SJSA1 (cell line): Measurements from ENCODE around the gene IMMP1L. TPM values are rescaled to one million over a fixed set of nuclear protein-coding genes. Genes with fewer than 3 reads are reported as not detected.

ENCODE experiments used
- DNase-seq, 2 experiments: peaks; one replicate each; pipeline ENCODE4 v3.0.0-alpha.2; 2015 to 2020; ENCODE audit warnings: low spot score in 2 of 2, low read depth in 1 of 2
- H3K27ac ChIP-seq: fragments of 250-450 bp; sonication (Bioruptor Pico); 2 replicates; pipeline ENCODE4 v1.5.1; 2020; ENCODE audit warnings: mild to moderate bottlenecking, moderate library complexity
- H3K27me3 ChIP-seq: fragments of 250-450 bp; sonication (Bioruptor Pico); replicated peaks from 2 replicates; pipeline ENCODE4 v1.5.1; 2020; ENCODE audit warnings: mild to moderate bottlenecking, moderate library complexity
- H3K36me3 ChIP-seq: fragments of 250-450 bp; sonication (Bioruptor Pico); 2 replicates; pipeline ENCODE4 v1.5.1; 2020; ENCODE audit warnings: mild to moderate bottlenecking
- H3K4me1 ChIP-seq: fragments of 250-450 bp; sonication (Bioruptor Pico); replicated peaks from 2 replicates; pipeline ENCODE4 v1.6.1; 2021; ENCODE audit warnings: mild to moderate bottlenecking
- H3K4me3 ChIP-seq: fragments of 250-450 bp; sonication (Bioruptor Pico); 2 replicates; pipeline ENCODE4 v1.5.1; 2020; ENCODE audit warnings: mild to moderate bottlenecking
- H3K9me3 ChIP-seq: fragments of 250-450 bp; sonication (Bioruptor Pico); replicated peaks from 2 replicates; pipeline ENCODE4 v1.5.1; 2020; ENCODE audit warnings: mild to moderate bottlenecking
- total RNA-seq: library from RNA; depleted of rRNA; stranded (reverse); fragments of >200 nt; shearing (Covaris generic); gene quantifications from 2 replicates; pipeline ENCODE4 v1.2.3, GENCODE V29; 2014

IMMP1L gene
- total RNA-seq, 1 experiment from 2014 or later: 50.9 TPM

DNA sequence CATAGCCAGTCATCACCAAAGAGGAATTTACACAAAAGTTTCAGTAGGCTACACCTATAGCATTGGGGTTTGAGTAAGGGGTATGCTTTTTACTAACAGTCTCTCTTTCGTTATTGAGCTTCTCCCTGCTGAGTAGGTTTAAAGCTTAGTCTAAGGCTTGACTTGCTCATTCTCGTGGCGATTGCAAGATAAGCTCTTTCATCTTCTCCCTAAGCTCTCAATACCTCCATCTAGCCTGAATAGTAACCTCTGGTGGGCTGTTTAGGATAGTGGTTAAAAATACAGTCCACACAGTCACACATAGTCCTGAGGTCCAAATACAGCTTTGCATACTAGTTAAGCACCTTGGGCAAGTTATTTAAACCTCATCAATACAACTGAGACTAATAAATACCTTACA, 65.6 kb downstream of the IMMP1L start:
- Histone ChIP-seq H3K36me3 (no peaks in the 10 kb centered on the region), H3K27ac (no peak overlapping the region), H3K4me1 (no peaks in the 10 kb centered on the region), H3K27me3 (no peaks in the 10 kb centered on the region), H3K4me3 (no peak overlapping the region), H3K9me3 (no peaks in the 10 kb centered on the region)
- no peak for DNase-seq

DNA sequence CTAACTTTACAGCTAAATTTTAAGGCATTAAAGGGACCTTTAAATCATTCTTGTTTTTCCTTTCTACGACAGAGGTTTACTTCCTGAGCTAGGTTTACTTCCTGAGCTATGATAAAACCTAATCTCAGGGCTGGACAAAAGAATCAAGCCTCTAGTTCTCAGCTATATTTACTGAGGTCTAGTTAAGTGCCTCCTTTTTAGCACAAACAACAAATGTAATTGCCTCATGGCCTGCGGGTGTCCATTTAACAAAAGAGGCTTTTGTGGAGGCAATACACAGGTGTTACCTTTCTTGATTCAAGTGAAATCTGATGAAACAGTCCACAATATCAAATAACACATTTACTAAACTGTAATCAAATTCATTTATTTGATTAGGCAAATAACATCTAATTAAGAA, 67.3 kb downstream of the IMMP1L start:
- no peaks in the 10 kb centered on the region for H3K27me3 ChIP-seq
- no peak for DNase-seq
- no peak overlapping the region for H3K27ac ChIP-seq
- H3K36me3 ChIP-seq: no peaks in the 10 kb centered on the region
- no peak overlapping the region for H3K4me3 ChIP-seq
- H3K4me1 ChIP-seq: no peaks in the 10 kb centered on the region
- no peaks in the 10 kb centered on the region for H3K9me3 ChIP-seq

DNA sequence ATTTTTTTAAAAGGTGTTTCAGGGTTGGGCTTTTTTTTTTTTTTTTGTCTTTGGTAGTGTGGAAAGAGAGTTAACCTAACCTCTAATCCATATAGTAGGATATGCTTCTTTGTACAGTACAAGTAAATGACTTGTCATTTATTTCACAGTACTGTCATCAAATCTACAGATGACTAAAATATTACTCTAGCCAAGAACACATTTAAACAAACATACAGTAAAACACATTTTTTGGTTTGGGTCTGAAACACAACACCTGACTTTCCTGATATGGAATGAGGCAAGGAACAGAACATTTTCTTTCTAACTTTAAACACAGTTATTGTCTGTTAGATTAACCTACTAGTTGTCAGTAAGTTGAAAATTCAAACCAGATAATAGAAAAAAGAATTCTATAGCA, 68.1 kb downstream of the IMMP1L start:
- no peak overlapping the region for H3K27ac ChIP-seq
- H3K36me3 ChIP-seq: no peaks in the 10 kb centered on the region
- no peaks in the 10 kb centered on the region for H3K27me3 ChIP-seq
- H3K9me3 ChIP-seq: no peaks in the 10 kb centered on the region
- DNase-seq: no peak
- H3K4me1 ChIP-seq: no peaks in the 10 kb centered on the region
- H3K4me3 ChIP-seq: no peak overlapping the region

DNA sequence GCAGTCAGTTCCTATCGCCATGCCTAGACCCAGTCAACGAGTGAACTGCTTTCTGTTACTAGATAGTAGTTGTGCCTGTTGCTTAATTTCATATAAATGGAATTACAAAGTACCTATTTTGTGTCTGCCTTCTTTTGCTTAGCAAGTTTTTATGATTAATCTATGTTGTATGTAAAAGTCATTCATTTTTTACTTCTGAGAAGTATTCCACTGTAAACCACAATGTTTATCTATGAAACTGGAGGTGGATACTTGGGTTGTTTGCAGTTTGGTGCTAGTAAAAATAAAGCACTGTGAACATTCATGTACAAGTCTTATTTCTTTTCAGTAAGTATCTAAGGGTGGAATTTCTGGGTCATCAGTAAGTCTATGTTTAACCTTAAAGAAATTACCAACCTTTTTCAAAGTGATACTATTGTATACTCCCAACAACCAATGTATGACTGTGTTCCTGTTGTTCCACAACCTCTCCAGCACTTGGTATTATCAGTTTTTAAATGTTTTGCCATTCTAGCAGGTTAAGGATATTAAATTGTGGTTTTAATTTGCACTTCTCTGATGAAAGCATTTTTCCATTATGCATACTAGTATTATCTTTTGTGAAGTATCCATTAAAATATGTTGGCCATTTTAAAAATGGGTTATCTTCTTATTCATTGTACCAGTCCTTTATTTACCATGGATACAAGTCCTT, 71.5 kb downstream of the IMMP1L start:
- Histone ChIP-seq H3K9me3 (no peaks in the 10 kb centered on the region), H3K27ac (no peak overlapping the region), H3K4me3 (no peak overlapping the region), H3K36me3 (no peaks in the 10 kb centered on the region; the same call in 1 of the 2 replicates), H3K4me1 (no peaks in the 10 kb centered on the region), H3K27me3 (no peaks in the 10 kb centered on the region)
- DNase-seq: peak in 1 of 2 experiments; percentile 29

DNA sequence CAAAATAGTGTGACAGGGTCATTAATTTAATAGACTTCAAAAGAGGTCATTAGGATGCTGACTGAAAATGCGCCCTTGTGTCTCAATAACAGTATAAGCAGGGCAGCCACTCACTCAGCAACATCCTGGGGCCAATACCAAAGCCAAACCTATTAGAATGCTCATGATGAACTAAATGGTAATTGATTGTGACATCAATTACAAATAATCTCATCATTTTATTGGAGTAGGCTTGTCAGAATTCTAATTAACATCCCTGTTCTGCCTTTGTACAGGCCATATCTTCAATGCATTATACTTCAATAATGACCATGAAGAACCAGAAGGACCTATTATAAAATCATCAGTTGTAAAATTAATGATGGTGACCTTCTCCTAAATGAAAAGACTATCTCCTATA, 75.6 kb downstream of the IMMP1L start:
- no peaks in the 10 kb centered on the region for H3K4me1 ChIP-seq
- DNase-seq: no peak
- no peak overlapping the region for H3K4me3 ChIP-seq
- H3K36me3 ChIP-seq: peaks cover 4% of the 10 kb centered on the region; the same call in 1 of the 2 replicates
- no peaks in the 10 kb centered on the region for H3K27me3 ChIP-seq
- no peaks in the 10 kb centered on the region for H3K9me3 ChIP-seq
- H3K27ac ChIP-seq: no peak overlapping the region

DNA sequence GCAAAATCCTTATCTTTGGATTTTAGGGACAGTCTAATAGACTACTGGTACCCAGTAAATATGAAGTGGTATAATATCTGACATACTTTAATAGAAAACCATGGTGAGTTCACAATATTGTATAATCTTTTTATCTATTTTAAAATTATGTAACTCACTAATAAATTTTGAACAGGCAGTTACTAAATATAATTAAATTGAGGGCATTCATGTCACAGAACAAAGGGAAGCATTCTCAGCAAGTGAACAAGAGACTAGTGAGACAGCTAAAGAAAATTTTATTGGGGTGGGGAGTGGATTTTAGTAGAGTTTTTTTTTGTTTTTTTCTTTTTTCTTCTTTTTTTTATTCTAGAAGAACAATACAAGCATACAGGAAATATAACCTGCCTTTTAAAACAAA, 84.8 kb downstream of the IMMP1L start:
- no peak for DNase-seq
- Histone ChIP-seq H3K9me3 (no peaks in the 10 kb centered on the region), H3K36me3 (0 out of 2 replicates have a peak, but pooled peaks cover 3% of the 10 kb centered on the region), H3K4me1 (no peaks in the 10 kb centered on the region), H3K27me3 (no peaks in the 10 kb centered on the region), H3K27ac (no peak overlapping the region), H3K4me3 (no peak overlapping the region)

DNA sequence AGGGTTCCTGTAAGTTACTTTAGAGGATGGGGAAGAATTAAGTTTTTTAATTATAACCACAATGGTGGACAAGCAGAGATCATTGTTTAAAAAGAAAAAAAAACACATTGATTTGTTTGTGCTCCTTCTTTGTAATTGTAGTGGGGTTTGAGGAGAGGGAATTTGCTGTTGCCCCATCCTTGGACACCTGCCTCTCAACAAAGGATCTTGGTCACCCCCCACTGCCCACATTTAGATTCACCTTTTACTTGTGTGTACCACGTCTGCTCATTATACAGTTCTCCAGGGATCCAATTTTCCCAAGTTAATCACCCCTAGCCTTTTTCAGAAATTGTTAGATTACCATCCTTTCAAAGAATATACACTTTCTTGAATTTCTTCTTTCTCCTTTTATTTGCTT, 86.7 kb downstream of the IMMP1L start:
- Histone ChIP-seq H3K9me3 (no peaks in the 10 kb centered on the region), H3K36me3 (no peaks in the 10 kb centered on the region), H3K27me3 (no peaks in the 10 kb centered on the region), H3K4me1 (no peaks in the 10 kb centered on the region), H3K4me3 (no peak overlapping the region), H3K27ac (no peak overlapping the region)
- DNase-seq: no peak

DNA sequence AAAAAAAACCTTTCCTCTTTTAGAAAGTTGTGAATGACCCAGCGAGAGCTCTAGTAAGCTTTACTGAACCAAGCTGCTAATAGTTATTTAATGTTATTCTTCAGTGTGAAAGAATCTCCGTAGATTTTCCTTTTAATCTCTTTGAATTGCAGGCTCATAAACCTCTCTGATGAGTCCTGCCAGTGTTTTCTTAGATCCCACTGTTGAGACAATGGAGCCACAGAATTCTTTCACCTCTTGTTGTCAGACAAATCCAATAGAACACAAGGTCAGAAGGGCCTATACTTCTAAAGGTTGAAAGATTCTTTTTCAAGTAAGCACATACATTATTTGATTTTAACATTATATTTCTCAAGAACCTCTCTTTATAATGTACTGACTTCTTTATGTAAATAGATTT, 87.6 kb downstream of the IMMP1L start:
- H3K9me3 ChIP-seq: no peaks in the 10 kb centered on the region
- no peaks in the 10 kb centered on the region for H3K4me1 ChIP-seq
- DNase-seq: no peak
- no peaks in the 10 kb centered on the region for H3K27me3 ChIP-seq
- H3K36me3 ChIP-seq: no peaks in the 10 kb centered on the region
- no peak overlapping the region for H3K27ac ChIP-seq
- H3K4me3 ChIP-seq: no peak overlapping the region

DNA sequence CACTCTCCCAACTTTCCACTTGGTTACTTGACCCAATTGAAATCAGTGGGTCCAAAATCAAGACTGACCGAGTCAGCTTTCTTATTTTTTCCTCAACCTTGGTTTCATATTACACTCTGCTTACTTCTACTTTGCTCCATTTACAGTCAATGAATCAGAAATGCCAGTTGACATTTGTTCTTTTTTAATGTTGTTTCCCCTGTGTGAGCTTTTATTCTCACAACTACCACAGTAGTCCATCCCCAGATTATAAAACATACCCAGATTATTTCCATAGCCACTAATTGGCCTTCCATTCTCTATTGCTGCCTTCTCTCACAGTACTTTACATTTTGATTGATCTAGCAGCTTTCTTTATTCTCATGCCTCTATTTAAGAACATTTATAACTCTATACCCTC, 89.8 kb downstream of the IMMP1L start:
- Histone ChIP-seq H3K27me3 (no peaks in the 10 kb centered on the region), H3K4me1 (no peaks in the 10 kb centered on the region), H3K9me3 (no peaks in the 10 kb centered on the region), H3K27ac (no peak overlapping the region), H3K4me3 (no peak overlapping the region), H3K36me3 (no peaks in the 10 kb centered on the region)
- DNase-seq: no peak

DNA sequence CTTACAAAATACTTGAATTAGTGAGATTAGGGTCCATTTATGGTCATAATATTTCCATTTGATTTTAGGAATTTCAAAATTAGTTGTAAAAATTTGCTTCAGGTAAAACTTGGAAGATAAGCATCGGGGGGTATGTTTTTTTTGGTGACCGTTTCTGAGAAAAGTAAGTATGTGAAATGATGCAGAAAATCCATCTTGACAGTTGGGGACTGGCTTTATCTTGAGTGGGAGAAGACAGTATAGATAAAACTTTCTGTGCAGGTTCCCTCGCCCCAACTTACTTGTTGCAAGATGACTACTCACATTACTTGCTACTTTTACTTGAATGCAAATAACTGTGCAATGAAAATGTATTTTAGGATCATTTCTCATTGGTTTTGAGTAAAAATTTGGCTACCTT, 90.3 kb downstream of the IMMP1L start:
- Histone ChIP-seq H3K4me3 (no peak overlapping the region), H3K36me3 (no peaks in the 10 kb centered on the region), H3K4me1 (no peaks in the 10 kb centered on the region), H3K9me3 (no peaks in the 10 kb centered on the region), H3K27me3 (no peaks in the 10 kb centered on the region), H3K27ac (no peak overlapping the region)
- no peak for DNase-seq

DNA sequence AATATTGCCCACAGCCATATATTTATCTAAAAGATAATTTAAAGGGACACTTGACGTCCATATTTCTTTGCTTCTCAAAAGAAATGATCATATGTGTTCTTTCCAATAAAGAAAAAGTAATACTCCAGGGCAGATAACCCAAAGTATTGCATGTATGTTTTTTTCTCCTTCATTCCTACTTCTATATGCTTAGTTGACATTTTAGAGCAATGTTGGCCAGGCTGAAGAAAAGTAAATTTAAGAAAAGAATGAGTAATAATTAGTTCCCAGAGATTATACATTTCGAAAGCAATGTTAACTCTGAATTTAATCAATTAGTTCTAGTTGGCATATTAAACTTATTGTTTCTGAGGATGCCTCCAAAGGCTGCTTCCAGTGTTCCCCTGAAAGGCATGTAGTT, 91.6 kb downstream of the IMMP1L start:
- no peaks in the 10 kb centered on the region for H3K36me3 ChIP-seq
- H3K4me1 ChIP-seq: no peaks in the 10 kb centered on the region
- no peak overlapping the region for H3K27ac ChIP-seq
- H3K9me3 ChIP-seq: no peaks in the 10 kb centered on the region
- DNase-seq: no peak
- H3K27me3 ChIP-seq: no peaks in the 10 kb centered on the region
- H3K4me3 ChIP-seq: no peak overlapping the region

DNA sequence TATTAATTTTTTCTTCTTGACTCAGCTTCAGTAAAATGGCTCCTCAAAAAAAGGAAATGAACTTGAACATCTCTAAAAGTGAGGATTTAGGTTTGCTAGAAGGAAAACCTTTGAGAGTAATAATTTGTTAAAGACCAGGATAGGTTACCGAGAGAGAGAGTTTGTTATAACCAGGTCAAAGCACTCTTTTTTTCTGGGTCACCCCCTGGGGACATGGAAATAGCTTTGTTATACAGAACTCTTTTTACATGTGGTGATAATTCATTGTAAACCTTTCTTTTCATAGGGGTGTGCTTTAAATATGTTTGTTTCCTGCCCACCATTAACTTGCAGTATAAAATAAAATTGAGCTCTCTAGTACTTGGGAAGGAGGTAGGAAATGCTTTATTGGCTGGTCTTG, 92.1 kb downstream of the IMMP1L start:
- Histone ChIP-seq H3K9me3 (no peaks in the 10 kb centered on the region), H3K36me3 (no peaks in the 10 kb centered on the region), H3K4me1 (no peaks in the 10 kb centered on the region), H3K4me3 (no peak overlapping the region), H3K27ac (no peak overlapping the region), H3K27me3 (no peaks in the 10 kb centered on the region)
- DNase-seq: no peak

DNA sequence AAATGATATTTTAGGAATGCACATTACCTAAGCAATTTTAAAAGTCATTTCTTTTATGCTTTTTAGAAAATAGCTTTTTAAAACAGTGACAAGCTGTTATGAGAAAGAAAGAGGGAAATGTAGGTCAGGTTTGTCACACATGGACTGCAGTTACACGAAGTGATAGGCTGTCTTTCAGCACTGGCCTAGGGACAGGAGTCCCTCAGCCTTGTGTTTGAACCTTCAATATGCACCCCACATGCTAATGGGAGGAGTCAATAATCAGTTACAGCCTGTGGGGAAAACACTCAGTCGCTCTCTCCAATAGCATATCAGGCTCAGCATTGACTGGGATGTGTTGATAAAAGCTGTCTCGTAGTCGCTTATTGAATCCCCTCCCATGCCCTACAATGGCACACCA, 94.0 kb downstream of the IMMP1L start:
- Histone ChIP-seq H3K36me3 (no peaks in the 10 kb centered on the region), H3K4me1 (no peaks in the 10 kb centered on the region), H3K27me3 (no peaks in the 10 kb centered on the region), H3K4me3 (no peak overlapping the region), H3K9me3 (no peaks in the 10 kb centered on the region), H3K27ac (no peak overlapping the region)
- no peak for DNase-seq

DNA sequence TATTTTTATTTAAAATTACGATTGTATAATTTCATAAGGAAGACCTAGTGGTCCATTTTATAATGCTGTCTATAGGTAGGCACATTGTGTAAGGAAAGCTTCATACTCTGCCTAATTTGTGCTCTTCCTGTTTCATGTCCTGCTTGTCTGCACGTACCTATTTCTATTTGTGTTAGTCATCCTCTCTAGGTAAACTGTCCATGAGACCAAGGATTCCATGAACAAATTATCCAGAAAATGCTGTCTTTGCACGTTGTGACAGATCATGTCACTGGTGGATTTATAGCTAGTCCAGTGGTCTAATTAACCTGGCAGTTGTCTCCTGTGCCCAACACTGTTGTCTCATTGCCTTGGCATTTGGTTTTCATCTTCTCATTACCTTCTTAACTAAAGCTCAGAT, 95.1 kb downstream of the IMMP1L start:
- Histone ChIP-seq H3K4me3 (no peak overlapping the region), H3K27me3 (no peaks in the 10 kb centered on the region)
- no peak for DNase-seq

DNA sequence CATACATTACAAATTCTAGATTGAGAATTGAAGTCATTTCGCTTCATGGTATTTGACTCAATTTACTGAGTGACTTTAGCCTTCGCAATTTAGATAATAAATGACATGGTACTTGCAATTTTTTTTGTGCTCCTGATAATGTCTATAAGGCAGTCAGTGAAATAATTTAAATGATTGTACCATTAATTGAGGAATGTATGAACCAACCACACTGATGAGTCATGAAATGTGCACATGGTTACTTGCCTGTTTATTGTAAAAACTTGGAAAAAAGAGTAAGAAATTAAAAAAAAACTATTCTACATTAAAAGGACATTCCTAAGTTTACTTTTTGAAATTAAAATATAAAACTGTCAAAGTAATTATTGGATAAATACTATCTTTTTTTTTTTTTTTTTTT, 96.5 kb downstream of the IMMP1L start:
- H3K36me3 ChIP-seq: no peaks in the 10 kb centered on the region
- H3K4me3 ChIP-seq: no peak overlapping the region
- H3K4me1 ChIP-seq: no peaks in the 10 kb centered on the region
- H3K27ac ChIP-seq: no peak overlapping the region
- H3K9me3 ChIP-seq: no peaks in the 10 kb centered on the region
- DNase-seq: peak in 1 of 2 experiments; percentile 6
- no peaks in the 10 kb centered on the region for H3K27me3 ChIP-seq

More for the DNA sequence above, 95.1 kb downstream of the IMMP1L start:
- Histone ChIP-seq H3K4me1 (no peaks in the 10 kb centered on the region), H3K9me3 (no peaks in the 10 kb centered on the region), H3K27ac (no peak overlapping the region), H3K36me3 (no peaks in the 10 kb centered on the region)
